Gastroesophageal sphincter (tissue), 4 donors: ENCODE data around the gene LRRC66. TPM values are rescaled to one million over a fixed set of nuclear protein-coding genes. Genes with fewer than 3 reads are reported as not detected.
A peak's percentile ranks its signal among the peaks of the same experiment; 100 is the strongest.

Experiments
- ATAC-seq: fragments of 150-250 bp; one replicate; pipeline ENCODE4 v1.9.1; 2016; ENCODE audit warnings: mild to moderate bottlenecking, moderate library complexity
- H3K27ac ChIP-seq, 4 donors: fragments of 200-600 bp; sonication (generic) in 3 of 4; 1 replicate in 3 of 4; 2 replicates in 1 of 4; pipeline ENCODE4 v1.5.1; 2016 to 2019
- H3K27me3 ChIP-seq: fragments of 200-600 bp; sonication (generic); one replicate; pipeline ENCODE4 v1.5.1; 2019
- H3K36me3 ChIP-seq, 2 donors: fragments of 200-600 bp; sonication (generic); one replicate each; pipeline ENCODE4 v1.5.1; 2019; ENCODE audit warnings: control low read depth in 1 of 2
- H3K4me1 ChIP-seq, 3 donors: fragments of 200-600 bp; sonication (generic); 1 replicate in 2 of 3; 2 replicates in 1 of 3; pipeline ENCODE4 v1.5.1; 2016 to 2019; ENCODE audit warnings: control low read depth in 2 of 3
- H3K4me3 ChIP-seq, 2 donors: fragments of 200-600 bp; sonication (generic); one replicate each; pipeline ENCODE4 v1.5.1; 2019; ENCODE audit warnings: mild to moderate bottlenecking in 1 of 2, moderate library complexity in 1 of 2
- H3K9me3 ChIP-seq, 3 donors: fragments of 200-600 bp; sonication (generic); one replicate each; pipeline ENCODE4 v1.5.1; 2017 to 2019; ENCODE audit warnings: control low read depth in 2 of 3
- EP300 ChIP-seq: sonication (generic); formaldehyde crosslinking; IDR thresholded peaks from one replicate; pipeline ENCODE4 v1.6.1; 2017; ENCODE audit warnings: antibody characterized with exemption, mild to moderate bottlenecking
- POLR2A ChIP-seq, 2 donors: fragments of 450-650 bp; IDR thresholded peaks; one replicate each; pipeline ENCODE4 v1.6.1; 2017; ENCODE audit warnings: antibody characterized with exemption in 2 of 2, mild to moderate bottlenecking in 2 of 2, moderate library complexity in 1 of 2
- POLR2AphosphoS5 ChIP-seq: sonication (generic); formaldehyde crosslinking; IDR thresholded peaks from one replicate; pipeline ENCODE4 v1.6.1; 2017; ENCODE audit warnings: antibody characterized with exemption
- WGBS, 2 donors: methylation state at CpG; one replicate each; pipeline ENCODE4 v1.1.5; 2018; ENCODE audit warnings: low coverage in 1 of 2; 5-methylcytosine and 5-hydroxymethylcytosine counted together
- total RNA-seq, 4 donors: library from RNA; depleted of rRNA; stranded (reverse); fragments of >200 nt; gene quantifications; one replicate each; pipeline ENCODE4 v1.1.0, GENCODE V29; 2016
- TF ChIP-seq, protein P1 (sequence below), 4 experiments: fragments of 200-600 bp in 2 of 4; fragments of 450-650 bp in 2 of 4; sonication (generic) in 1 of 4; IDR thresholded peaks; one replicate each; pipeline ENCODE4 v1.5.1; 2017 to 2019; ENCODE audit warnings: antibody characterized with exemption in 4 of 4, mild to moderate bottlenecking in 2 of 4, moderate library complexity in 2 of 4

LRRC66 gene, protein sequence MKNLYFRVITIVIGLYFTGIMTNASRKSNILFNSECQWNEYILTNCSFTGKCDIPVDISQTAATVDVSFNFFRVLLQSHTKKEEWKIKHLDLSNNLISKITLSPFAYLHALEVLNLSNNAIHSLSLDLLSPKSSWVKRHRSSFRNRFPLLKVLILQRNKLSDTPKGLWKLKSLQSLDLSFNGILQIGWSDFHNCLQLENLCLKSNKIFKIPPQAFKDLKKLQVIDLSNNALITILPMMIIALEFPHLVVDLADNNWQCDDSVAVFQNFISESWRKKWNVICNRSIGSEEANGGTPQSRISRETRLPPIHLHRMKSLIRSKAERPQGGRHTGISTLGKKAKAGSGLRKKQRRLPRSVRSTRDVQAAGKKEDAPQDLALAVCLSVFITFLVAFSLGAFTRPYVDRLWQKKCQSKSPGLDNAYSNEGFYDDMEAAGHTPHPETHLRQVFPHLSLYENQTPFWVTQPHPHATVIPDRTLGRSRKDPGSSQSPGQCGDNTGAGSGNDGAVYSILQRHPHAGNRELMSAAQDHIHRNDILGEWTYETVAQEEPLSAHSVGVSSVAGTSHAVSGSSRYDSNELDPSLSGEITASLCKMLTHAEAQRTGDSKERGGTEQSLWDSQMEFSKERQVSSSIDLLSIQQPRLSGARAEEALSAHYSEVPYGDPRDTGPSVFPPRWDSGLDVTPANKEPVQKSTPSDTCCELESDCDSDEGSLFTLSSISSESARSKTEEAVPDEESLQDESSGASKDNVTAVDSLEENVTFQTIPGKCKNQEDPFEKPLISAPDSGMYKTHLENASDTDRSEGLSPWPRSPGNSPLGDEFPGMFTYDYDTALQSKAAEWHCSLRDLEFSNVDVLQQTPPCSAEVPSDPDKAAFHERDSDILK
- 1 to 10 TPM in 1 of 4 donors, under 1 TPM in 3; 0.10 to 1.4 (median 0.36) TPM for total RNA-seq

DNA sequence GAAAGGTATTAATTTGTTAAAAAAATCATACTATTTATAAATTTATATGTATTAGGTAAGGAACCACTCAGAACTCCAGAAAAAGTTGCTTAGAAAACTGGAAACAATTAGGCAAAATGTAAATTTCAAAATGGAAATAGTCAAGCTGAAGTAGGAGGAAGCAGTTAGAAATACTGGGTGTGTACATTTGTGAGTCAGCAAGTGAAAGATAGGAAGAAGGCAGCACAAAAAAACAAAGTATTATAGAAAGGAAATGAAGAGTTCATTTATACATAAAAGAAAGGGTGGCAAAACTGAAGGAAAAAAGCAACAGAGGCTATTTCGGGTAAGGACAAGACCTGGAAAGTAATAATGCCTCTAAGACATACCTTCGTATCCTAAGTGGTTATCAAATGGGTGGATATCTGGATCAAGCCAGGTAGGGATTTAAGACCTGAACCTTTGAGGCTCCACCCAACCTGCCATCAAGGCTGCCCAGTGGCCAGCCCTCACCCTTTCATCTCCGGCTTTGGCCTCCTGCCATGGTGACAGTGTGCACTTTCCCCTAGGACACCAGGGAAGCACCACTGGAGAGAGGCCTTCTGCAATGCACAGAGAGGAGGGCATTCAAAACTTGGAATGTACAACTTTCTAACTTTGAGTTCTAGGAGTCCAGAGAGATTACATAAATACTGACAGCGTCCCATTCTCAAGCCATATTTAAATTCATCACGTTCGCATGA is at the start of gene LRRC66:
TSS of gene LRRC66 (minus strand) at position 428 of the 722 bp plus-strand sequence. CDS start 2,750 bp downstream, outside the sequence.
- Histone ChIP-seq H3K27ac (no peak within 1 kb of the TSS), H3K36me3 (peaks cover 0 to 40% of the 10 kb centered on the region in 2 donors), H3K4me1 (no peaks in the 10 kb centered on the region), H3K4me3 (no peak within 1 kb of the TSS), H3K9me3 (no peaks in the 10 kb centered on the region), H3K27me3 (no peaks in the 10 kb centered on the region)
- TF ChIP-seq POLR2A (IDR thresholded peaks at IDR 0.05) (no peak), EP300 (no peak), POLR2AphosphoS5 (no peak)
- TF ChIP-seq, protein P1, sequence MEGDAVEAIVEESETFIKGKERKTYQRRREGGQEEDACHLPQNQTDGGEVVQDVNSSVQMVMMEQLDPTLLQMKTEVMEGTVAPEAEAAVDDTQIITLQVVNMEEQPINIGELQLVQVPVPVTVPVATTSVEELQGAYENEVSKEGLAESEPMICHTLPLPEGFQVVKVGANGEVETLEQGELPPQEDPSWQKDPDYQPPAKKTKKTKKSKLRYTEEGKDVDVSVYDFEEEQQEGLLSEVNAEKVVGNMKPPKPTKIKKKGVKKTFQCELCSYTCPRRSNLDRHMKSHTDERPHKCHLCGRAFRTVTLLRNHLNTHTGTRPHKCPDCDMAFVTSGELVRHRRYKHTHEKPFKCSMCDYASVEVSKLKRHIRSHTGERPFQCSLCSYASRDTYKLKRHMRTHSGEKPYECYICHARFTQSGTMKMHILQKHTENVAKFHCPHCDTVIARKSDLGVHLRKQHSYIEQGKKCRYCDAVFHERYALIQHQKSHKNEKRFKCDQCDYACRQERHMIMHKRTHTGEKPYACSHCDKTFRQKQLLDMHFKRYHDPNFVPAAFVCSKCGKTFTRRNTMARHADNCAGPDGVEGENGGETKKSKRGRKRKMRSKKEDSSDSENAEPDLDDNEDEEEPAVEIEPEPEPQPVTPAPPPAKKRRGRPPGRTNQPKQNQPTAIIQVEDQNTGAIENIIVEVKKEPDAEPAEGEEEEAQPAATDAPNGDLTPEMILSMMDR (IDR thresholded peaks at IDR 0.05), result no peak
- WGBS, 2 donors, result 85 to 90% methylated on average over 4 to 6 of the region's 6 CpGs
- no peak for ATAC-seq

DNA sequence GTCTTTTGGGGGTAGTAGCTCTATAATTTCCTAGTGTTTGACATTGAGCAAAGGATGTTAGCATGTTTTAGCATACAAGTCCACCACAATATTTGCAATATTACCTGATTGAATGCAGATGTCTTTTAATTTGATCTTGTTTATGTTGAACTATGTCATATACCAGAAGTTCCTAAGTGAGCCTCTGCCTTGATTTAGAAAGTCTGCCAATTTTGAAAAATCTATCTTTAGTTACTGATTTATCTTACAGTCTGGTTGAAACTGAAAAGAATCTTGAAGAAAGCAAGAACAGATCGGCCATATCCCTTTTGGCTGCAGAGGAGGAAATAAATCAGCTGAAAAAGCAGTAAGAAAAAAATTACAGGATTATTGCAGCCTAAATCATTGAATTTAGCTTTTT is 49.4 kb upstream of the LRRC66 start:
- WGBS, 2 donors, result 58 to 64% methylated on average over 1 of the region's 1 CpG
- no peaks in the 10 kb centered on the region for H3K4me1 ChIP-seq
- peaks cover 23% of the 10 kb centered on the region for H3K27me3 ChIP-seq
- no peaks in the 10 kb centered on the region for H3K9me3 ChIP-seq
- H3K27ac ChIP-seq, result no peak overlapping the region
- TF ChIP-seq POLR2AphosphoS5 (no peak), EP300 (no peak), POLR2A (IDR thresholded peaks at IDR 0.05) (no peak)
- TF ChIP-seq, protein P1 (IDR thresholded peaks at IDR 0.05), result no peak
- no peaks in the 10 kb centered on the region for H3K36me3 ChIP-seq
- no peak for ATAC-seq
- no peak overlapping the region for H3K4me3 ChIP-seq

DNA sequence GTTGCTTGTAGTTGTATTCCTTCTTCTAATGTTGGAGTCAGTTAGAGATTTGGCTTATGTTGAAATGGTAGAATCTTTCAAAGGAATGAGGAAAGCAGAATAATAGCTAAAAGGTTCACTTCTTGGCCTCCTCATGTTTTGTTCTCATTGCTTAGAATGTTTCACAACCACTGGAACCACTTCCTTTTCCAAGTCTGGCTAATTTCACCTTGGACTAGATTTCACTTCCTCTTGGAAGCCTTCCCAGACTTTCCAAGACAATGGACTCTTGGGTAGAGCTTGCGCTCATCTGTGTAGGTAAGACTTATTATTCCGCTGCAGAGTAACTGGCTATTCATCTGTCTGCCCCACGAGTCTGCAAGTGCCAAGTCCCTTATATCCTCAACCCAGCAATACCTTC is 39.2 kb upstream of the LRRC66 start:
- H3K36me3 ChIP-seq, result no peaks in the 10 kb centered on the region
- H3K27ac ChIP-seq, result no peak overlapping the region

DNA sequence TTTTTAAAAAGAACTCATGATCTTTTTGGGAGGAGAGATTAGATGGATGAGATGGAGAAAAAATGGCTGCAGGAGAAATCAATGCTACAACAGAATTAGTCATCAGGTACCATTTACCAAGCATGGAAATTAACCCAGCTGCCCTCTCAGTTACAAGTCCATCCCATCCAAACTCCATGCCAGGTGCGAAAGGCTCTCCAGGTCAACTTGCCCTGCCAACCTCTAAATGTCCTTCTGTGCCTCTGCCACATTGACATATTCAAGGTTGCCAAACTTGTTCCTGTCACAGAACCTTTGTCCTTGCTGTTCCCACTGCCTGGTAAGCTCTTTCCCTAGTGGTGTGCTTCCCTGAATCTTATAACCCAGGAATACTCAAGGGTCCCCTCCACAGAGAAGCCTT is 38.1 kb upstream of the LRRC66 start:
- no peaks in the 10 kb centered on the region for H3K9me3 ChIP-seq
- no peak overlapping the region for H3K27ac ChIP-seq
- peaks cover 6% of the 10 kb centered on the region for H3K27me3 ChIP-seq
- TF ChIP-seq POLR2AphosphoS5, result no peak
- TF ChIP-seq EP300, result no peak
- TF ChIP-seq, protein P1 (IDR thresholded peaks at IDR 0.05), result no peak
- no peak for TF ChIP-seq POLR2A (IDR thresholded peaks at IDR 0.05)
- H3K4me1 ChIP-seq, result peaks cover 0 to 4% (median 0%) of the 10 kb centered on the region in 3 donors
- ATAC-seq, result no peak
- WGBS, 2 donors, result 100% methylated on average over 1 of the region's 1 CpG
- H3K36me3 ChIP-seq, result no peaks in the 10 kb centered on the region
- no peak overlapping the region for H3K4me3 ChIP-seq

More for the DNA sequence above, 39.2 kb upstream of the LRRC66 start:
- TF ChIP-seq POLR2A (IDR thresholded peaks at IDR 0.05) (no peak), EP300 (no peak), POLR2AphosphoS5 (no peak)
- TF ChIP-seq, protein P1 (IDR thresholded peaks at IDR 0.05), result no peak
- peak; percentile 78 for ATAC-seq
- H3K9me3 ChIP-seq, result no peaks in the 10 kb centered on the region
- WGBS, 2 donors, result 70 to 83% methylated on average over 1 to 3 of the region's 3 CpGs
- H3K4me1 ChIP-seq, result peaks cover 0 to 4% (median 0%) of the 10 kb centered on the region in 3 donors
- H3K4me3 ChIP-seq, result no peak overlapping the region
- no peaks in the 10 kb centered on the region for H3K27me3 ChIP-seq
